HFF-Myc (cell line): ENCODE measurements around the gene ZNF335.

Experiments
- DNase-seq: peaks from one replicate; pipeline ENCODE4 v3.0.0-alpha.2; 2011; ENCODE audit warnings: low read depth; ENCODE audit errors: extremely low read depth
- H3K4me3 ChIP-seq: replicated peaks from 2 replicates; pipeline ENCODE4 v1.5.1; 2011; ENCODE audit warnings: low read depth, mild to moderate bottlenecking, control low read depth, low read length
- TF ChIP-seq, protein P1 (sequence below): IDR thresholded peaks from 2 replicates; pipeline ENCODE4 v1.5.1; 2012; ENCODE audit warnings: mild to moderate bottlenecking, low read depth, low read length, control low read depth; ENCODE audit errors: missing control alignments

ZNF335 gene

GRCh38 chr20:46014517-46015396, 42.8 kb upstream of the ZNF335 start:
- DNase-seq = no peak
- no peak overlapping the region for H3K4me3 ChIP-seq
- TF ChIP-seq, protein P1, sequence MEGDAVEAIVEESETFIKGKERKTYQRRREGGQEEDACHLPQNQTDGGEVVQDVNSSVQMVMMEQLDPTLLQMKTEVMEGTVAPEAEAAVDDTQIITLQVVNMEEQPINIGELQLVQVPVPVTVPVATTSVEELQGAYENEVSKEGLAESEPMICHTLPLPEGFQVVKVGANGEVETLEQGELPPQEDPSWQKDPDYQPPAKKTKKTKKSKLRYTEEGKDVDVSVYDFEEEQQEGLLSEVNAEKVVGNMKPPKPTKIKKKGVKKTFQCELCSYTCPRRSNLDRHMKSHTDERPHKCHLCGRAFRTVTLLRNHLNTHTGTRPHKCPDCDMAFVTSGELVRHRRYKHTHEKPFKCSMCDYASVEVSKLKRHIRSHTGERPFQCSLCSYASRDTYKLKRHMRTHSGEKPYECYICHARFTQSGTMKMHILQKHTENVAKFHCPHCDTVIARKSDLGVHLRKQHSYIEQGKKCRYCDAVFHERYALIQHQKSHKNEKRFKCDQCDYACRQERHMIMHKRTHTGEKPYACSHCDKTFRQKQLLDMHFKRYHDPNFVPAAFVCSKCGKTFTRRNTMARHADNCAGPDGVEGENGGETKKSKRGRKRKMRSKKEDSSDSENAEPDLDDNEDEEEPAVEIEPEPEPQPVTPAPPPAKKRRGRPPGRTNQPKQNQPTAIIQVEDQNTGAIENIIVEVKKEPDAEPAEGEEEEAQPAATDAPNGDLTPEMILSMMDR = no peak

- H3K4me3 ChIP-seq = no peak overlapping the region
- TF ChIP-seq, protein P1 = peak; percentile 67
- no peak for DNase-seq
Measured at GRCh38 chr20:46013829-46014516, 42.0 kb upstream of the ZNF335 start.

DNA sequence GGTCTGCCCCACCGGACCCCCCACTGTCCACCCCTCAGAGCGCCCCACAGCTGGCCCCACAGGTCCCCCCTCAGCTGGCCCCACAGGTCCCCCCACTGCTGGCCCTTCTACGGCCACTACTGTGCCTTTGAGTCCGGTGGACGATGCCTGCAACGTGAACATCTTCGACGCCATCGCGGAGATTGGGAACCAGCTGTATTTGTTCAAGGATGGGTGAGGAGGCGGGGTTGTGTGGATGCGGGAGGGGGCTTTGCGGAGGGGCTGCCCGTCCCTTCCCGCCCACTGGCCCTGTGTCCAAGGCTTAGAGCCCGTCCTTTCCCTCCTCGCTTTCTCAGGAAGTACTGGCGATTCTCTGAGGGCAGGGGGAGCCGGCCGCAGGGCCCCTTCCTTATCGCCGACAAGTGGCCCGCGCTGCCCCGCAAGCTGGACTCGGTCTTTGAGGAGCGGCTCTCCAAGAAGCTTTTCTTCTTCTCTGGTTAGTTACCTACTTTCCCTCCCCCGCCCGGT, 41.4 kb upstream of the ZNF335 start:
- H3K4me3 ChIP-seq = no peak overlapping the region
- TF ChIP-seq, protein P1 = no peak
- no peak for DNase-seq

- TF ChIP-seq, protein P1 = no peak
- no peak for DNase-seq
- no peak overlapping the region for H3K4me3 ChIP-seq
Measured at GRCh38 chr20:46012921-46013320, 40.9 kb upstream of the ZNF335 start.

DNA sequence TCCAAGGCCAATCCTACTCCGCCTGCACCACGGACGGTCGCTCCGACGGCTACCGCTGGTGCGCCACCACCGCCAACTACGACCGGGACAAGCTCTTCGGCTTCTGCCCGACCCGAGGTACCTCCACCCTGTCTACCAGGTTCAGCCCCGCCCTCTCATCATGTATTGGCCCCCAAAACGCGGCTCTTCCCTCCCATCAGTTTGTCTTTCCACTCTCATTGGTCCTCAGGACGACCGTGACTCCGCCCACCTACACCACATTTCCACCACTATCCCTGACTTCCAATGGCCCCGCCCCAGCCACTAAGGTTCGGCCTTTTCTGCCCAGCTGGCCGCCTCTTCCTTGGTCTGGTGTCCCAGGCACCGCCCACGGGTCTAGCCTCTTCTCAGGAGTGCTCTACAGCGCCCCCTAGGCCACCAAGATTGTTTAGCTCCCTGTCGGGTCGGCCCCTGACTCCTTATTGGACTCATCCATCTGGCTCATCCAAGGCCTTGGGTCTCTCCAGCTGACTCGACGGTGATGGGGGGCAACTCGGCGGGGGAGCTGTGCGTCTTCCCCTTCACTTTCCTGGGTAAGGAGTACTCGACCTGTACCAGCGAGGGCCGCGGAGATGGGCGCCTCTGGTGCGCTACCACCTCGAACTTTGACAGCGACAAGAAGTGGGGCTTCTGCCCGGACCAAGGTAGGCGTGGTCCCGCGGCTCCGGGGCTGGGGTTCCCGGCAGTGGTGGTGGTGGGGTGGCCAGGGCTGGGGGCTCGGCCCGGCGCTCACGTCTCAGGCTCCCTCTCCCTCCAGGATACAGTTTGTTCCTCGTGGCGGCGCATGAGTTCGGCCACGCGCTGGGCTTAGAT, 39.9 kb upstream of the ZNF335 start:
- TF ChIP-seq, protein P1 = peak; percentile 64
- H3K4me3 ChIP-seq = no peak overlapping the region
- peak; percentile 33 for DNase-seq
